ENCODE measurements around the gene F7.

DNA sequence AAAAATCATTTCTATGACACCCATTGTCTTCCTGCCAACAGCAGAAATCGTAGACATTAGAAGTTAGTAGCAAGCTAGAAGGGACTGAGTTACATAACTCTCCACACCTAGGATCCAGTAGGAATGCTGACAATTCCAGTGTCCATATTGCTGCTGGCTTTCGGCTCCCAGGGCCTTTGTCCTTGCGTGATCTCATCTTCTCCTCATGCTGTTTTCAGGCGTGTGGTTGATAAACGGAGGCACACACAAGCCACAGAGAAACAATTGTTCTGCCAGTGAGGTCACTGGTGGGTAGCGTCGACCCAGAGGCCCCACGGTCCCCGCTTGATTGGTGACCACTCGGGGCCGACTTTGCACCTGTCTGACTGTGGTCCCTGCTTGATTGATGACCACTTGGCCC, 31.6 kb upstream of the F7 start:
- TF ChIP-seq POLR2A (IDR thresholded peaks at IDR 0.05): no peak
- TF ChIP-seq, protein P1, sequence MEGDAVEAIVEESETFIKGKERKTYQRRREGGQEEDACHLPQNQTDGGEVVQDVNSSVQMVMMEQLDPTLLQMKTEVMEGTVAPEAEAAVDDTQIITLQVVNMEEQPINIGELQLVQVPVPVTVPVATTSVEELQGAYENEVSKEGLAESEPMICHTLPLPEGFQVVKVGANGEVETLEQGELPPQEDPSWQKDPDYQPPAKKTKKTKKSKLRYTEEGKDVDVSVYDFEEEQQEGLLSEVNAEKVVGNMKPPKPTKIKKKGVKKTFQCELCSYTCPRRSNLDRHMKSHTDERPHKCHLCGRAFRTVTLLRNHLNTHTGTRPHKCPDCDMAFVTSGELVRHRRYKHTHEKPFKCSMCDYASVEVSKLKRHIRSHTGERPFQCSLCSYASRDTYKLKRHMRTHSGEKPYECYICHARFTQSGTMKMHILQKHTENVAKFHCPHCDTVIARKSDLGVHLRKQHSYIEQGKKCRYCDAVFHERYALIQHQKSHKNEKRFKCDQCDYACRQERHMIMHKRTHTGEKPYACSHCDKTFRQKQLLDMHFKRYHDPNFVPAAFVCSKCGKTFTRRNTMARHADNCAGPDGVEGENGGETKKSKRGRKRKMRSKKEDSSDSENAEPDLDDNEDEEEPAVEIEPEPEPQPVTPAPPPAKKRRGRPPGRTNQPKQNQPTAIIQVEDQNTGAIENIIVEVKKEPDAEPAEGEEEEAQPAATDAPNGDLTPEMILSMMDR (IDR thresholded peaks at IDR 0.05 in 8 of 11, conservative IDR thresholded peaks at IDR 0.05 in 3 of 11): no peak

Data from spleen (tissue), 7 donors.